SU-DHL-6 (cell line): ENCODE results near the gene TPM3.

Experiments
- H2AFZ ChIP-seq: fragments of 200-600 bp; sonication (generic); 2 replicates; pipeline ENCODE4 v1.6.1; 2014; ENCODE audit warnings: low read depth, mild to moderate bottlenecking, moderate library complexity, mixed read lengths, antibody characterized with exemption, low read length; ENCODE audit not compliant: severe bottlenecking
- H3F3A ChIP-seq: fragments of 200-600 bp; shearing (Covaris generic); 2 replicates; pipeline ENCODE4 v1.6.0; 2016; ENCODE audit warnings: antibody characterized with exemption, mild to moderate bottlenecking; ENCODE audit not compliant: insufficient read depth
- H3K27ac ChIP-seq: fragments of 200-600 bp; sonication (generic); 2 replicates; pipeline ENCODE4 v1.5.1; 2016; ENCODE audit warnings: low read depth, mild to moderate bottlenecking, low read length, moderate library complexity, mixed read lengths
- H3K27me3 ChIP-seq: fragments of 200-600 bp; sonication (generic), shearing (Covaris generic); 2 replicates; pipeline ENCODE4 v1.6.0; 2014; ENCODE audit warnings: mild to moderate bottlenecking, low read length
- H3K36me3 ChIP-seq: fragments of 200-600 bp; sonication (generic); 2 replicates; pipeline ENCODE4 v1.6.1; 2014; ENCODE audit warnings: mild to moderate bottlenecking, low read length, mixed read lengths
- H3K4me2 ChIP-seq: fragments of 300-600, 200-600 bp; shearing (Covaris generic), sonication (generic); 2 replicates; pipeline ENCODE4 v1.6.0; 2014; ENCODE audit warnings: low read length, low read depth, mild to moderate bottlenecking; ENCODE audit not compliant: poor library complexity, severe bottlenecking
- H3K4me3 ChIP-seq: fragments of 200-600 bp; sonication (generic); 2 replicates; pipeline ENCODE4 v1.5.1; 2014; ENCODE audit warnings: antibody characterized with exemption, low read length, mild to moderate bottlenecking, mixed read lengths; ENCODE audit not compliant: insufficient read depth, poor library complexity, severe bottlenecking
- H3K79me2 ChIP-seq: fragments of 200-600 bp; sonication (generic); 2 replicates; pipeline ENCODE4 v1.6.1; 2014; ENCODE audit warnings: mild to moderate bottlenecking, low read length, moderate library complexity; ENCODE audit not compliant: insufficient read depth
- H3K9ac ChIP-seq: fragments of 200-600 bp; sonication (generic); 2 replicates; pipeline ENCODE4 v1.7.0; 2014; ENCODE audit warnings: mild to moderate bottlenecking, low read length
- H3K9me2 ChIP-seq: fragments of 200-600 bp; sonication (generic); replicated peaks from 2 replicates; pipeline ENCODE4 v1.6.1; 2014; ENCODE audit warnings: low read length; ENCODE audit not compliant: insufficient read depth
- H3K9me3 ChIP-seq: fragments of 200-600 bp; sonication (generic); 2 replicates; pipeline ENCODE4 v1.6.1; 2014; ENCODE audit warnings: low read length, mixed read lengths; ENCODE audit not compliant: insufficient read depth
- H4K20me1 ChIP-seq: fragments of 200-600 bp; sonication (generic); 2 replicates; pipeline ENCODE4 v1.6.1; 2014; ENCODE audit warnings: low read depth, mild to moderate bottlenecking, antibody characterized with exemption, low read length, moderate library complexity, mixed read lengths
- EZH2phosphoT487 ChIP-seq: fragments of 200-600 bp; sonication (generic), shearing (Covaris generic); conservative IDR thresholded peaks from 2 replicates; pipeline ENCODE4 v1.6.1; 2018; ENCODE audit warnings: mild to moderate bottlenecking, antibody characterized with exemption, low read length, moderate library complexity, mixed read lengths
- TF ChIP-seq, protein P1 (sequence below): fragments of 200-600 bp; sonication (generic); IDR thresholded peaks from one replicate; pipeline ENCODE4 v1.5.1; 2017; ENCODE audit warnings: antibody characterized with exemption, mild to moderate bottlenecking, low read length, moderate library complexity; ENCODE audit not compliant: insufficient read depth, poor library complexity, severe bottlenecking

Gene TPM3

DNA sequence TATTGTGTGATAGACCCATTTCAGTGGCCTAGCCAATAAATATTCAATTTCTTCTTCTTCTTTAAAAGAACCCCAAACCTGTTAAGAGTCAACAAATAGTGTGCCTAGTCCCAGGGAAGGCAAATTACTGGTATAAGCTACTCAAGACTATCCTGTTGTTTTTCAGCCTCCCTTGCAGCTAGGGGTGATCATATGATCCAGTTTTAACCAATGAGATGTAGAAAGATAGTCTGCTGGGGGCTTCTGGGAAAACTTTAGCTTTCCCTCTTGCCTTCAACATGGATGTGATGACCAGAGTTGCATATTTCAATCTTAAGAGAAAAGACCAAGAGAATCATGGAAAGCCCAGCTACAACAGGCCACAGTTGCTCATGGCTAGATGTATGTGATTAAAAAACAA, 32.3 kb downstream of the TPM3 start:
- Histone ChIP-seq H3K9me2 (no peaks in the 10 kb centered on the region), H3K4me3 (no peak overlapping the region), H3K4me2 (no peak overlapping the region), H3K27me3 (no peaks in the 10 kb centered on the region), H3K9me3 (no peaks in the 10 kb centered on the region), H3K79me2 (no peaks in the 10 kb centered on the region), H3K9ac (no peak overlapping the region), H4K20me1 (no peaks in the 10 kb centered on the region), H3K36me3 (peaks cover 35% of the 10 kb centered on the region), H3K27ac (no peak overlapping the region), H3F3A (peaks cover 6% of the 10 kb centered on the region; the same call in 1 of the 2 replicates), H2AFZ (no peak overlapping the region)
- TF ChIP-seq EZH2phosphoT487, result no peak
- TF ChIP-seq, protein P1, sequence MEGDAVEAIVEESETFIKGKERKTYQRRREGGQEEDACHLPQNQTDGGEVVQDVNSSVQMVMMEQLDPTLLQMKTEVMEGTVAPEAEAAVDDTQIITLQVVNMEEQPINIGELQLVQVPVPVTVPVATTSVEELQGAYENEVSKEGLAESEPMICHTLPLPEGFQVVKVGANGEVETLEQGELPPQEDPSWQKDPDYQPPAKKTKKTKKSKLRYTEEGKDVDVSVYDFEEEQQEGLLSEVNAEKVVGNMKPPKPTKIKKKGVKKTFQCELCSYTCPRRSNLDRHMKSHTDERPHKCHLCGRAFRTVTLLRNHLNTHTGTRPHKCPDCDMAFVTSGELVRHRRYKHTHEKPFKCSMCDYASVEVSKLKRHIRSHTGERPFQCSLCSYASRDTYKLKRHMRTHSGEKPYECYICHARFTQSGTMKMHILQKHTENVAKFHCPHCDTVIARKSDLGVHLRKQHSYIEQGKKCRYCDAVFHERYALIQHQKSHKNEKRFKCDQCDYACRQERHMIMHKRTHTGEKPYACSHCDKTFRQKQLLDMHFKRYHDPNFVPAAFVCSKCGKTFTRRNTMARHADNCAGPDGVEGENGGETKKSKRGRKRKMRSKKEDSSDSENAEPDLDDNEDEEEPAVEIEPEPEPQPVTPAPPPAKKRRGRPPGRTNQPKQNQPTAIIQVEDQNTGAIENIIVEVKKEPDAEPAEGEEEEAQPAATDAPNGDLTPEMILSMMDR, result no peak

DNA sequence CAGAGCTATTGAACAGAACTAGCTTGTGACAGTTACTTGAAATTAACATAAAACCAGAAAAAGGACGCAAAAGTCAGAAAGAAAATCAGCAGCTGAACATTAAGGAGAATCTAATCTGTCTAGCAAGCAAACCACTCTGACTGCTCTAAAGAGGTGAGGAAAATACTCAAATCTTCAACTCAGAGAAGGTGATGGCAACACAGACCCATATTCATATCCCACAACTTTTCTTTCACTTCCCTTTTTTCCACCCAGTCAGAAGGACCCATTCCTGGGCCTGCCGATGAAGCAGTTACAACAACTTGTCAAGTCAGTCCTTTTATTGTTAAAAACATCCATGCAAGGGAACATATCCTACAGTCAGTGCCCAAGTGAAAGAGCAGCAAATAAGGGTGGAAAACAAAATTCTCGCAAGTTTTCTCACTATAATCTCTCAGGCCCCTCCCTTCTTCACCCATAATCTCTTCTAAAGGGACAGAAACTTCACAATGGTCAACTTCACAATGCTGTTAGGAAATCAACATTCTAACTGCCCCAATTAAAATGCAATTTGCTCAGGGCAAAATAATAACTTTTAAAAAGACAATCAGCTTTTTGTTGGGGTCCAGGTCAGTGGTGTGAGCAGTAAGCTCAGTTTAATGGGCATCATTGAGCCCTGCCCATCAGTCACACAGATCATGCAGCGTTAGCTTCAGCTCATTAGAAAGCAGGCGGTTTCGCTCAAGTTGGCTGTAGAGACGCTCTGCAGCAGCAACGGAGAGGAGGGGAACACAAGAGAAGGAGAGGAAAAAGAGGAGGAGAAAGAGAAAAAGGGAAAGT, 33.4 kb downstream of the TPM3 start:
- Histone ChIP-seq H3K36me3 (peaks cover 31% of the 10 kb centered on the region), H4K20me1 (no peaks in the 10 kb centered on the region), H3K27ac (no peak overlapping the region), H3F3A (peaks cover 6% of the 10 kb centered on the region; the same call in 1 of the 2 replicates), H3K4me2 (no peak overlapping the region), H3K9me2 (no peaks in the 10 kb centered on the region), H3K9me3 (no peaks in the 10 kb centered on the region), H3K27me3 (no peaks in the 10 kb centered on the region), H3K4me3 (no peak overlapping the region), H3K79me2 (no peaks in the 10 kb centered on the region), H3K9ac (no peak overlapping the region), H2AFZ (no peak overlapping the region)
- TF ChIP-seq EZH2phosphoT487, result no peak
- TF ChIP-seq, protein P1, result no peak

DNA sequence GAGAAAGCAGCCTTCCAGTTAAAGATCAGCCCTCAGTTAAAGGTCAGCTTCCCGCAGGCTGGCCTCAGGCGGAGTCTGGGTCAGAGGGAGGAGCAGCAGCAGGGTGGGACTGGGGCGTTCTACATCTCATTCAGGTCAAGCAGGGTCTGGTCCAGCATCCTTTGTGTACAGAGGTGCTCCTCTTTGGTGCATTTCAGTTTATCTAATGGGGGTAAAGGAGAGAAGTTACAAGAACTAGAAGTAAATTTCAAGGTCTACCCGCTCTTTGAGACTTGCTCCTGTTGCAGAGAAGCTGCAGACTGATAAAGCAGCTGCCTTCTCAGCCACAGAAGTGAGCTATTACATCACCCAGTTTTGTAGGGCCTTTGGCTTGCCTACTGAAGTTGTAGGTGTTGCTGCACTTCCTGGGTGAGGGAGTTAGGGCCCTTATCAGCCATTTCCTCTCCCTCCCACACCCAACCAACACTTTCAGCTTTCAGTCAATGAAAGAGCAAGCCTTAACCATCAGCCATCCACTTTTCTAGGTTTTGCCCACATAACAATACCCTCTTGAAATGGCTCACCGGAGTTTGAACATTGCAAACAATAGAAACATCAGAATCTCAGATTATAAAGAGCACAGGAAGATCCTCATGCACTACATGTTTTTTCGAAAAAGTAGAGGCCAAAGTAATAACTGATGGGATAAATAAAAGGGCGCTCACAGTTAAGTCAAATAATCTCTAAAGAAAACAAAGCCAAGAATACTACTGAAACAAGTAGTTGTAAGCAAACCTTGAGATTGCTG, 34.2 kb downstream of the TPM3 start:
- Histone ChIP-seq H3F3A (peaks cover 6% of the 10 kb centered on the region; the same call in 1 of the 2 replicates), H3K36me3 (peaks cover 27% of the 10 kb centered on the region), H3K27ac (no peak overlapping the region)

More for the DNA sequence above, 34.2 kb downstream of the TPM3 start:
- Histone ChIP-seq H3K9me3 (no peaks in the 10 kb centered on the region), H3K9me2 (no peaks in the 10 kb centered on the region), H3K4me2 (no peak overlapping the region), H3K4me3 (no peak overlapping the region), H3K9ac (no peak overlapping the region), H3K79me2 (no peaks in the 10 kb centered on the region), H4K20me1 (no peaks in the 10 kb centered on the region), H3K27me3 (no peaks in the 10 kb centered on the region), H2AFZ (no peak overlapping the region)
- TF ChIP-seq EZH2phosphoT487, result no peak
- TF ChIP-seq, protein P1, result no peak
